ENCODE measurements around the gene NCK2.

The NCK2 gene

DNA sequence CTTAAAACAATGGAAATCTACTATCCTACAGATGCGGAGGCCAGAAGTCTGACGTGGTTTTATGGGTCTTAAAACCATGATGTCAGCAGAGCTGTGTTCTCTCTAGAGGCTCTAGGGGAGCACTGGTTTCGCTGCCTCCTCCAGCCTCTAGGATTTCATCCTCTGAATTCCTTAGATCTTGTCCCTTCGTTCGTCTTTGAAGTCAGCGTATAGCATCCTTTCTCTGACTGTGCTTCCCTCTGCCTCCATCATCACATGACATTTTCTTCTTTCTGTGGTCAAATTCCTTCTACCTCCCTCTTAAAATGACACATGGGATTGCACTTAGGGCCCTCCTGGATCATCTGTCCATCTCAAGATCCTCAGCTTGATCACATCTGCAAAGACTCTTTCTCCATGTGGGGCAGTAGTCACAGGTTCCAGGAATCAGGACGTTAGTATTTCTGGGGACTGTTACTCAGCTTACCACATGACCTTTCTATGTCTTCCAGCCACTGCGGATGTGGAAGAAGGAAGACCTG, 22.7 kb upstream of the NCK2 start:
- Histone ChIP-seq H4K20me1 (ENCODE audit: control insufficient read depth, insufficient read depth, low read depth, low read length) (no peaks in the 10 kb centered on the region), H3K27me3 (ENCODE audit: control insufficient read depth, low read length) (peaks cover 10% of the 10 kb centered on the region; the same call in 1 of the 2 replicates), H3K9me2 (replicated peaks; ENCODE audit: control insufficient read depth, low read length) (no peaks in the 10 kb centered on the region), H3K4me3 (ENCODE audit: low read length) (no peak overlapping the region), H3K79me2 (ENCODE audit: control insufficient read depth, low read length) (no peaks in the 10 kb centered on the region), H3F3A (ENCODE audit: control insufficient read depth, insufficient read depth) (0 out of 2 replicates have a peak, but pooled peaks cover 2% of the 10 kb centered on the region), H3K36me3 (ENCODE audit: control insufficient read depth, low read length) (no peaks in the 10 kb centered on the region), H3K4me1 (ENCODE audit: control insufficient read depth, low read length) (peaks cover 26% of the 10 kb centered on the region), H3K27ac (ENCODE audit: low read depth, low read length) (no peak overlapping the region), H3K9me3 (ENCODE audit: control insufficient read depth, insufficient read depth, low read length) (peaks cover 3% of the 10 kb centered on the region; the same call in 1 of the 2 replicates), H3K4me2 (ENCODE audit: low read length) (no peak overlapping the region)
- TF ChIP-seq EZH2phosphoT487 (IDR thresholded peaks at IDR 0.05; ENCODE audit: borderline replicate concordance, low read length), result no peak
- TF ChIP-seq, protein P1, sequence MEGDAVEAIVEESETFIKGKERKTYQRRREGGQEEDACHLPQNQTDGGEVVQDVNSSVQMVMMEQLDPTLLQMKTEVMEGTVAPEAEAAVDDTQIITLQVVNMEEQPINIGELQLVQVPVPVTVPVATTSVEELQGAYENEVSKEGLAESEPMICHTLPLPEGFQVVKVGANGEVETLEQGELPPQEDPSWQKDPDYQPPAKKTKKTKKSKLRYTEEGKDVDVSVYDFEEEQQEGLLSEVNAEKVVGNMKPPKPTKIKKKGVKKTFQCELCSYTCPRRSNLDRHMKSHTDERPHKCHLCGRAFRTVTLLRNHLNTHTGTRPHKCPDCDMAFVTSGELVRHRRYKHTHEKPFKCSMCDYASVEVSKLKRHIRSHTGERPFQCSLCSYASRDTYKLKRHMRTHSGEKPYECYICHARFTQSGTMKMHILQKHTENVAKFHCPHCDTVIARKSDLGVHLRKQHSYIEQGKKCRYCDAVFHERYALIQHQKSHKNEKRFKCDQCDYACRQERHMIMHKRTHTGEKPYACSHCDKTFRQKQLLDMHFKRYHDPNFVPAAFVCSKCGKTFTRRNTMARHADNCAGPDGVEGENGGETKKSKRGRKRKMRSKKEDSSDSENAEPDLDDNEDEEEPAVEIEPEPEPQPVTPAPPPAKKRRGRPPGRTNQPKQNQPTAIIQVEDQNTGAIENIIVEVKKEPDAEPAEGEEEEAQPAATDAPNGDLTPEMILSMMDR (IDR thresholded peaks at IDR 0.05; ENCODE audit: low read depth, low read length, poor library complexity, severe bottlenecking), result no peak

DNA sequence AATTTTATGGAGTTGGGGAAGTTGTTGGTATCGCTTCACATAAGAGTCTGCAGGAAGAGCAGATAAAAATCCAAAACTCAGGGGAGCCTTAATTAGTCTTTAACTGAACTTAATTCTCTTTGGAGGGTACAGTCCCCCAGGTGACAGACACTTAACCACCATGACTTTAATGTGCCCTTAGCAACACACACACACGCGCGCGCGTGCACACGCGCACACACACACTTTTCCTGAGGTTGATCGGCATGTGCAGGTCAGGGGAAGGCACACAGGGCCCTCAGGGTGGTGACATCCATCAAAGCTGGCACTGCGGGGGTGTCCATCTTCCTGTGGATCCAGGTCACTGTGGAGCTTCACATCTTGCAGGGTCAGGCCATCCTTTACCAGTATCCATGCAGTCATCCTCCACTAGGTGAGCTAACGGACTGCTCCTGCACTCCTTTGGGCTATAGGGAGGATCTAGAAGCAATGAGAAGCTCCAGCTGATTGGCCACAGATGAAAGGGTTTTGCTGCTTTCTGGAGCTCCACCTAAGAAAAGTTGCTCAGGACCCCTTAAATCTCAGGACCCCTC, 21.9 kb upstream of the NCK2 start:
- Histone ChIP-seq H3K9me3 (ENCODE audit: control insufficient read depth, insufficient read depth, low read length) (peaks cover 3% of the 10 kb centered on the region; the same call in 1 of the 2 replicates), H3K36me3 (ENCODE audit: control insufficient read depth, low read length) (no peaks in the 10 kb centered on the region), H3K4me2 (ENCODE audit: low read length) (no peak overlapping the region), H3K4me1 (ENCODE audit: control insufficient read depth, low read length) (peaks cover 31% of the 10 kb centered on the region), H4K20me1 (ENCODE audit: control insufficient read depth, insufficient read depth, low read depth, low read length) (no peaks in the 10 kb centered on the region), H3K4me3 (ENCODE audit: low read length) (no peak overlapping the region), H3K79me2 (ENCODE audit: control insufficient read depth, low read length) (no peaks in the 10 kb centered on the region), H3K9me2 (replicated peaks; ENCODE audit: control insufficient read depth, low read length) (no peaks in the 10 kb centered on the region), H3F3A (ENCODE audit: control insufficient read depth, insufficient read depth) (0 out of 2 replicates have a peak, but pooled peaks cover 2% of the 10 kb centered on the region), H3K27me3 (ENCODE audit: control insufficient read depth, low read length) (peaks cover 8% of the 10 kb centered on the region; the same call in 1 of the 2 replicates), H3K27ac (ENCODE audit: low read depth, low read length) (no peak overlapping the region)
- TF ChIP-seq EZH2phosphoT487 (IDR thresholded peaks at IDR 0.05; ENCODE audit: borderline replicate concordance, low read length), result no peak
- TF ChIP-seq, protein P1 (IDR thresholded peaks at IDR 0.05; ENCODE audit: low read depth, low read length, poor library complexity, severe bottlenecking), result no peak

DNA sequence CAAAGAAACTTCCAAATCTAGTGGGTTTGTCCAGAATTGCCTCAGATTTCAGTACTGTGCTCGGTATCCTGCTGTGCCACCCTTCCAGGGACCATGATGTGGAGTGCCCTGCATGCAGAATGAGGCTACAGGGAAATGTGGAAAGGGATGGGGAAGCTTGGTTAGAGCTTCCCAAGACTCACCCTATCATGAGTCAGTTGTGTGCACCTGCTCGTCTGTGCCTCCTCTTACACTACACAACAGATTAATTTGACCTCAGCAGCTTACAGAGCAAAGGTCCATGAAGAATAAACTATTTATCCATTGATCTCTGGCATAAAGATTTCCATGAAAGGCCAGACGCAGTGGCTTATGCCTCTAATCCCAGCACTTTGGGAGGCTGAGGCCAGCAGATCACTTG, 21.3 kb upstream of the NCK2 start:
- Histone ChIP-seq H3K27me3 (ENCODE audit: control insufficient read depth, low read length) (peaks cover 6% of the 10 kb centered on the region; the same call in 1 of the 2 replicates), H4K20me1 (ENCODE audit: control insufficient read depth, insufficient read depth, low read depth, low read length) (no peaks in the 10 kb centered on the region), H3K9me2 (replicated peaks; ENCODE audit: control insufficient read depth, low read length) (no peaks in the 10 kb centered on the region), H3K4me2 (ENCODE audit: low read length) (no peak overlapping the region), H3K4me1 (ENCODE audit: control insufficient read depth, low read length) (peaks cover 34% of the 10 kb centered on the region), H3K9me3 (ENCODE audit: control insufficient read depth, insufficient read depth, low read length) (peaks cover 3% of the 10 kb centered on the region; the same call in 1 of the 2 replicates), H3K27ac (ENCODE audit: low read depth, low read length) (no peak overlapping the region), H3F3A (ENCODE audit: control insufficient read depth, insufficient read depth) (0 out of 2 replicates have a peak, but pooled peaks cover 2% of the 10 kb centered on the region), H3K4me3 (ENCODE audit: low read length) (no peak overlapping the region), H3K79me2 (ENCODE audit: control insufficient read depth, low read length) (no peaks in the 10 kb centered on the region), H3K36me3 (ENCODE audit: control insufficient read depth, low read length) (no peaks in the 10 kb centered on the region)
- no peak for TF ChIP-seq EZH2phosphoT487 (IDR thresholded peaks at IDR 0.05; ENCODE audit: borderline replicate concordance, low read length)
- TF ChIP-seq, protein P1 (IDR thresholded peaks at IDR 0.05; ENCODE audit: low read depth, low read length, poor library complexity, severe bottlenecking), result no peak

Measured in DOHH2 (cell line).